SU-DHL-6 (cell line): ENCODE results near the gene MYH2.

ENCODE experiments used
- H2AFZ ChIP-seq: fragments of 200-600 bp; sonication (generic); 2 replicates; pipeline ENCODE4 v1.6.1; 2014; ENCODE audit warnings: low read depth, mild to moderate bottlenecking, moderate library complexity, mixed read lengths, antibody characterized with exemption, low read length; ENCODE audit not compliant: severe bottlenecking
- H3F3A ChIP-seq: fragments of 200-600 bp; shearing (Covaris generic); 2 replicates; pipeline ENCODE4 v1.6.0; 2016; ENCODE audit warnings: antibody characterized with exemption, mild to moderate bottlenecking; ENCODE audit not compliant: insufficient read depth
- H3K27ac ChIP-seq: fragments of 200-600 bp; sonication (generic); 2 replicates; pipeline ENCODE4 v1.5.1; 2016; ENCODE audit warnings: low read depth, mild to moderate bottlenecking, low read length, moderate library complexity, mixed read lengths
- H3K27me3 ChIP-seq: fragments of 200-600 bp; sonication (generic), shearing (Covaris generic); 2 replicates; pipeline ENCODE4 v1.6.0; 2014; ENCODE audit warnings: mild to moderate bottlenecking, low read length
- H3K36me3 ChIP-seq: fragments of 200-600 bp; sonication (generic); 2 replicates; pipeline ENCODE4 v1.6.1; 2014; ENCODE audit warnings: mild to moderate bottlenecking, low read length, mixed read lengths
- H3K4me2 ChIP-seq: fragments of 300-600, 200-600 bp; shearing (Covaris generic), sonication (generic); 2 replicates; pipeline ENCODE4 v1.6.0; 2014; ENCODE audit warnings: low read length, low read depth, mild to moderate bottlenecking; ENCODE audit not compliant: poor library complexity, severe bottlenecking
- H3K4me3 ChIP-seq: fragments of 200-600 bp; sonication (generic); 2 replicates; pipeline ENCODE4 v1.5.1; 2014; ENCODE audit warnings: antibody characterized with exemption, low read length, mild to moderate bottlenecking, mixed read lengths; ENCODE audit not compliant: insufficient read depth, poor library complexity, severe bottlenecking
- H3K79me2 ChIP-seq: fragments of 200-600 bp; sonication (generic); 2 replicates; pipeline ENCODE4 v1.6.1; 2014; ENCODE audit warnings: mild to moderate bottlenecking, low read length, moderate library complexity; ENCODE audit not compliant: insufficient read depth
- H3K9ac ChIP-seq: fragments of 200-600 bp; sonication (generic); 2 replicates; pipeline ENCODE4 v1.7.0; 2014; ENCODE audit warnings: mild to moderate bottlenecking, low read length
- H3K9me2 ChIP-seq: fragments of 200-600 bp; sonication (generic); replicated peaks from 2 replicates; pipeline ENCODE4 v1.6.1; 2014; ENCODE audit warnings: low read length; ENCODE audit not compliant: insufficient read depth
- H3K9me3 ChIP-seq: fragments of 200-600 bp; sonication (generic); 2 replicates; pipeline ENCODE4 v1.6.1; 2014; ENCODE audit warnings: low read length, mixed read lengths; ENCODE audit not compliant: insufficient read depth
- H4K20me1 ChIP-seq: fragments of 200-600 bp; sonication (generic); 2 replicates; pipeline ENCODE4 v1.6.1; 2014; ENCODE audit warnings: low read depth, mild to moderate bottlenecking, antibody characterized with exemption, low read length, moderate library complexity, mixed read lengths
- EZH2phosphoT487 ChIP-seq: fragments of 200-600 bp; sonication (generic), shearing (Covaris generic); conservative IDR thresholded peaks from 2 replicates; pipeline ENCODE4 v1.6.1; 2018; ENCODE audit warnings: mild to moderate bottlenecking, antibody characterized with exemption, low read length, moderate library complexity, mixed read lengths
- TF ChIP-seq, protein P1 (sequence below): fragments of 200-600 bp; sonication (generic); IDR thresholded peaks from one replicate; pipeline ENCODE4 v1.5.1; 2017; ENCODE audit warnings: antibody characterized with exemption, mild to moderate bottlenecking, low read length, moderate library complexity; ENCODE audit not compliant: insufficient read depth, poor library complexity, severe bottlenecking

Gene MYH2

DNA sequence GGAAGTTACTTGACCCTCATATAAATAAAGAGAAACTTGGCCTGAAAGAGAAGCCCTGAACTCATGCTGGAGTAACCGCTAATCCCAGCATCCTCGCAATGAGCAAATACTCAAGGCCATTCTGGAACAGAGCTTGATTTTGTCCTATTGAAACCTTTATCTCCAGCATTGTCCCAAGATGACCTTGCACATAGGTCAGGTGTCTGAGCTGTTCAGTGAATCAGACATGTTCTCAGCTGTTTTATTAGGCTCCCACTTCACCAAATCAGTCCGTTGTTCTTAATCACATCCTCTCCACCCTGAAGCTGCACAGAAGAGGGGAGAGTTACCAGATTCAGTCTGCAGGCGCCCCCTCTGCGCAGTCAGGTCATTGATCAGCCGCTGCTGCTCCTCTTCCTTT lies 22.0 kb downstream of the MYH2 start:
- TF ChIP-seq, protein P1, sequence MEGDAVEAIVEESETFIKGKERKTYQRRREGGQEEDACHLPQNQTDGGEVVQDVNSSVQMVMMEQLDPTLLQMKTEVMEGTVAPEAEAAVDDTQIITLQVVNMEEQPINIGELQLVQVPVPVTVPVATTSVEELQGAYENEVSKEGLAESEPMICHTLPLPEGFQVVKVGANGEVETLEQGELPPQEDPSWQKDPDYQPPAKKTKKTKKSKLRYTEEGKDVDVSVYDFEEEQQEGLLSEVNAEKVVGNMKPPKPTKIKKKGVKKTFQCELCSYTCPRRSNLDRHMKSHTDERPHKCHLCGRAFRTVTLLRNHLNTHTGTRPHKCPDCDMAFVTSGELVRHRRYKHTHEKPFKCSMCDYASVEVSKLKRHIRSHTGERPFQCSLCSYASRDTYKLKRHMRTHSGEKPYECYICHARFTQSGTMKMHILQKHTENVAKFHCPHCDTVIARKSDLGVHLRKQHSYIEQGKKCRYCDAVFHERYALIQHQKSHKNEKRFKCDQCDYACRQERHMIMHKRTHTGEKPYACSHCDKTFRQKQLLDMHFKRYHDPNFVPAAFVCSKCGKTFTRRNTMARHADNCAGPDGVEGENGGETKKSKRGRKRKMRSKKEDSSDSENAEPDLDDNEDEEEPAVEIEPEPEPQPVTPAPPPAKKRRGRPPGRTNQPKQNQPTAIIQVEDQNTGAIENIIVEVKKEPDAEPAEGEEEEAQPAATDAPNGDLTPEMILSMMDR, result no peak
- Histone ChIP-seq H3F3A (no peaks in the 10 kb centered on the region), H4K20me1 (no peaks in the 10 kb centered on the region), H3K9ac (no peak overlapping the region), H3K4me3 (no peak overlapping the region), H2AFZ (no peak overlapping the region), H3K4me2 (no peak overlapping the region), H3K36me3 (no peaks in the 10 kb centered on the region), H3K79me2 (no peaks in the 10 kb centered on the region), H3K9me3 (no peaks in the 10 kb centered on the region), H3K27me3 (no peaks in the 10 kb centered on the region), H3K27ac (no peak overlapping the region), H3K9me2 (no peaks in the 10 kb centered on the region)

GRCh38 chr17:10526517-10526916 lies 22.9 kb downstream of the MYH2 start:
- no peaks in the 10 kb centered on the region for H3K9me2 ChIP-seq
- no peak overlapping the region for H2AFZ ChIP-seq
- TF ChIP-seq, protein P1, result no peak
- TF ChIP-seq EZH2phosphoT487, result no peak
- no peaks in the 10 kb centered on the region for H3K9me3 ChIP-seq
- H3K4me3 ChIP-seq, result no peak overlapping the region
- H3K79me2 ChIP-seq, result no peaks in the 10 kb centered on the region
- H3K36me3 ChIP-seq, result no peaks in the 10 kb centered on the region
- no peak overlapping the region for H3K9ac ChIP-seq
- no peak overlapping the region for H3K4me2 ChIP-seq
- no peaks in the 10 kb centered on the region for H4K20me1 ChIP-seq
- no peaks in the 10 kb centered on the region for H3K27me3 ChIP-seq
- no peak overlapping the region for H3K27ac ChIP-seq
- H3F3A ChIP-seq, result no peaks in the 10 kb centered on the region

GRCh38 chr17:10523064-10523463 lies 26.4 kb downstream of the MYH2 start:
- Histone ChIP-seq H2AFZ (no peak overlapping the region), H3K36me3 (no peaks in the 10 kb centered on the region), H3K27ac (no peak overlapping the region), H3K9me3 (no peaks in the 10 kb centered on the region), H3K9ac (no peak overlapping the region), H3K4me2 (no peak overlapping the region), H3K4me3 (no peak overlapping the region), H3F3A (no peaks in the 10 kb centered on the region), H3K79me2 (no peaks in the 10 kb centered on the region), H3K9me2 (no peaks in the 10 kb centered on the region), H4K20me1 (no peaks in the 10 kb centered on the region), H3K27me3 (no peaks in the 10 kb centered on the region)
- TF ChIP-seq EZH2phosphoT487, result no peak
- TF ChIP-seq, protein P1, result no peak

- H4K20me1 ChIP-seq, result no peaks in the 10 kb centered on the region
- no peaks in the 10 kb centered on the region for H3K79me2 ChIP-seq
- no peaks in the 10 kb centered on the region for H3K36me3 ChIP-seq
- no peaks in the 10 kb centered on the region for H3K27me3 ChIP-seq
- TF ChIP-seq EZH2phosphoT487, result no peak
- TF ChIP-seq, protein P1, result no peak
- H2AFZ ChIP-seq, result no peak overlapping the region
- H3F3A ChIP-seq, result no peaks in the 10 kb centered on the region
- no peak overlapping the region for H3K4me3 ChIP-seq
- H3K9ac ChIP-seq, result no peak overlapping the region
- H3K4me2 ChIP-seq, result no peak overlapping the region
- H3K9me3 ChIP-seq, result no peaks in the 10 kb centered on the region
- no peak overlapping the region for H3K27ac ChIP-seq
- H3K9me2 ChIP-seq, result no peaks in the 10 kb centered on the region
Observed at GRCh38 chr17:10521949-10522348, 27.5 kb downstream of the MYH2 start.
